ENCODE data around the gene ANKRD65. TPM values are rescaled to one million over a fixed set of nuclear protein-coding genes. Genes with fewer than 3 reads are reported as not detected.
"Not testable (repeated sequence)": the region's sequence is repeated elsewhere in the genome, so short reads cannot be mapped to it uniquely, and the experiment has no call there.

The ANKRD65 gene
- total RNA-seq, 2 donors from 2014 or later: not detected

DNA sequence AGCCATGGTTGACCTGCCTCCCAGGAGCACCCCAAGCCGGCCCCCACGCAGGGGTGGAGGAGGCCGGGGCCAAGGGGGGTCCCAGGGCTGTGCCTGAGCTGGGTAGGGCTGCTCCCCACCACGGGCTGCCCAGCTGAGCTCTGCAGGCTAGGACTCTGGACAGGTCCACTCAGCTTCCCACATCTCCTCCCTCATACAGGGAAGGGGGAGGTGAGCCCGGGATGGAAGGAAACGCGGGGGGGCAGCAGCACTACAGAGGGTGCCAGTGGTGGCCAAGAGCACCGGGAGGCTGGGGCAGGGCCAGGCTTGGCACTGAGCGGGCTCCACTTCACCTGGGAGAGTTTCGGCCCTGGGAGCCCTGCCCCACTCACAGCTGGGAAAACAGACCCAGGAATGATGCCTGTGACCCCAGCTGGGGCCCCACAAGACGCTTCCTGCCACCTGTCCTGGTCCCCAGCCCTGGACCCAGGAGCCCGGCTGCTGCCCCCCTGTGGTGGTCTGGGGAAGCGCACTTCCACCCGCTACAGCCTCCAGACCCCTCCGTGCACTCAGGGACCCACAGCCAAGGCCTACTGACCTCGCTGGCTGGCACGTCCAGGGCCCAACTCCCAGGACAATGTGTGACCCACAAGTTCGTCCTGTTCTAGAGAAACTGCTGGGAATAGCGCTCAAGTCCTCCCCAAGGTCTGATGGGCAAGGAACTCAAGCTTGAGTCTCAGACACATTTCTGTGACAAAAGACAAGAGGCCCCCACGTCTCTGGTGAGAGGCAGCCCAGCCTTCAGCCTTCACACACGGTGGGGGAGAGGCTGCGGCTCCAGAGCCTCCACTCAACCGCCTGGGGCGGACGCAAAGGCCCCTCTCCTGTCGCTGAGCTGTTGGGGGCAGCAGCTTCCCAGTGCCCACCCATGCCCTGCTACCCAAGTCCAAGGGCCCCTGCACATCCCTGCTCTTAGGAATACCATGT is 49.0 kb downstream of the ANKRD65 start:
- Mint-ChIP-seq H3K27ac (no peak overlapping the region), H3K27me3 (no peaks in the 10 kb centered on the region), H3K4me3 (peak overlapping the region; percentile 27), H3K36me3 (ENCODE audit: low read depth) (peaks cover 26% of the 10 kb centered on the region), H3K9me3 (no peaks in the 10 kb centered on the region), H3K4me1 (no peaks in the 10 kb centered on the region)
- ATAC-seq (replicated peaks): peak; percentile 52

GRCh38 chr1:1371364-1371745 is 49.7 kb downstream of the ANKRD65 start:
- Mint-ChIP-seq H3K27ac (no peak overlapping the region), H3K9me3 (no peaks in the 10 kb centered on the region), H3K4me3 (peak overlapping the region; percentile 11), H3K36me3 (ENCODE audit: low read depth) (peaks cover 26% of the 10 kb centered on the region), H3K4me1 (no peaks in the 10 kb centered on the region), H3K27me3 (no peaks in the 10 kb centered on the region)
- peak; percentile 8 for ATAC-seq (replicated peaks)

GRCh38 chr1:1370771-1371300 is 50.2 kb downstream of the ANKRD65 start:
- Mint-ChIP-seq H3K4me3 (peak overlapping the region; percentile 11), H3K36me3 (ENCODE audit: low read depth) (peaks cover 26% of the 10 kb centered on the region), H3K4me1 (no peaks in the 10 kb centered on the region), H3K27ac (no peak overlapping the region), H3K9me3 (no peaks in the 10 kb centered on the region), H3K27me3 (no peaks in the 10 kb centered on the region)
- ATAC-seq (replicated peaks): no peak

DNA sequence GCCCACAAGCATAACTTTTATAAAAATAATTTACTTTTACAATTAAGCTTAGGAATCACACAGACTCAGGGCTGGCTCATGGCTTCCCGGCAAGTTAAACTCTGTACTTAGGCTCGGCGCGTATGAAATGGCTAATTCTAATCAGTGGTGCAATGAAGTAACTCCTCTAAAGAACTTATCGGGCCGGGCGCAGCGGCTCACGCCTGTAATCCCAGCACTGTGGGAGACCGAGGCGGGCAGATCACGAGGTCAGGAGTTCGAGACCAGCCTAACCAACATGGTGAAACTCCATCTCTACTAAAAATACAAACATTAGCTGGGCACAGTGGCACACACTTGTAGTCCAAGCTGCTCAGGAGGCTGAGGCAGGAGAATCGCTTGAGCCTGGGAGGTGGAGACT is 51.0 kb downstream of the ANKRD65 start:
- H3K9me3 Mint-ChIP-seq; ATAC-seq (replicated peaks); H3K4me3 Mint-ChIP-seq; H3K27me3 Mint-ChIP-seq; H3K27ac Mint-ChIP-seq; H3K4me1 Mint-ChIP-seq: not testable (repeated sequence)
- H3K36me3 Mint-ChIP-seq (ENCODE audit: low read depth): peaks cover 21% of the 10 kb centered on the region

Other genes starting within 250 kb of the ANKRD65 start
- under 1 TPM in 1 of 2 donors, not detected in 1; 0.11 TPM for gene TTLL10, start 247.4 kb downstream of the ANKRD65 start, total RNA-seq
- 100 to 1,000 TPM; 105 to 796 TPM for gene TNFRSF18, start 214.7 kb downstream of the ANKRD65 start, total RNA-seq
- gene TNFRSF4, start 207.1 kb downstream of the ANKRD65 start, total RNA-seq: 1,000 to 10,000 TPM in 1 of 2 donors, 100 to 1,000 TPM in 1; 384 to 1,007 TPM
- 100 to 1,000 TPM; 169 to 773 TPM for gene SDF4, start 189.3 kb downstream of the ANKRD65 start, total RNA-seq
- gene B3GALT6, start 189.0 kb downstream of the ANKRD65 start, total RNA-seq: 10 to 100 TPM; 10.9 to 16.7 TPM
- gene C1QTNF12, start 174.6 kb downstream of the ANKRD65 start, total RNA-seq: 1 to 10 TPM; 1.8 to 7.5 TPM
- 10 to 100 TPM; 68.7 to 78.0 TPM for gene UBE2J2, start 147.4 kb downstream of the ANKRD65 start, total RNA-seq
- 1 to 10 TPM; 4.7 to 9.8 TPM for gene SCNN1D, start 140.8 kb downstream of the ANKRD65 start, total RNA-seq
- gene ACAP3, start 113.3 kb downstream of the ANKRD65 start, total RNA-seq: 10 to 100 TPM; 41.4 to 43.3 TPM
- 10 to 100 TPM; 15.9 to 24.0 TPM for gene PUSL1, start 112.7 kb downstream of the ANKRD65 start, total RNA-seq
- 100 to 1,000 TPM; 122 to 125 TPM for gene INTS11, start 96.6 kb downstream of the ANKRD65 start, total RNA-seq
- gene CPTP, start 96.5 kb downstream of the ANKRD65 start, total RNA-seq: 10 to 100 TPM; 16.8 to 22.3 TPM
- 1 to 10 TPM in 1 of 2 donors, under 1 TPM in 1; 0.71 to 1.1 TPM for gene TAS1R3, start 90.0 kb downstream of the ANKRD65 start, total RNA-seq
- 10 to 100 TPM; 46.2 to 48.0 TPM for gene DVL1, start 71.9 kb downstream of the ANKRD65 start, total RNA-seq
- gene MXRA8, start 62.7 kb downstream of the ANKRD65 start, total RNA-seq: under 1 TPM in 1 of 2 donors, not detected in 1; 0.56 TPM
- gene AURKAIP1, start 46.1 kb downstream of the ANKRD65 start, total RNA-seq: 100 to 1,000 TPM in 1 of 2 donors, 10 to 100 TPM in 1; 93.3 to 163 TPM
- 100 to 1,000 TPM; 103 to 107 TPM for gene CCNL2, start 21.9 kb downstream of the ANKRD65 start, total RNA-seq
- 100 to 1,000 TPM in 1 of 2 donors, 10 to 100 TPM in 1; 57.7 to 147 TPM for gene MRPL20, start 14.0 kb downstream of the ANKRD65 start, total RNA-seq
- 1 to 10 TPM in 1 of 2 donors, under 1 TPM in 1; 0.84 to 6.2 TPM for gene VWA1, start 14.4 kb upstream of the ANKRD65 start, total RNA-seq
- gene ATAD3C, start 28.4 kb upstream of the ANKRD65 start, total RNA-seq: 1 to 10 TPM; 1.4 to 2.1 TPM
- 10 to 100 TPM; 24.6 to 55.5 TPM for gene ATAD3B, start 50.5 kb upstream of the ANKRD65 start, total RNA-seq
- gene ATAD3A, start 90.9 kb upstream of the ANKRD65 start, total RNA-seq: 10 to 100 TPM; 24.2 to 56.8 TPM
- 1 to 10 TPM; 2.1 to 2.3 TPM for gene TMEM240, start 119.3 kb upstream of the ANKRD65 start, total RNA-seq
- 100 to 1,000 TPM in 1 of 2 donors, 10 to 100 TPM in 1; 75.6 to 133 TPM for gene SSU72, start 153.6 kb upstream of the ANKRD65 start, total RNA-seq
- 1 to 10 TPM; 1.1 to 1.4 TPM for gene FNDC10, start 178.9 kb upstream of the ANKRD65 start, total RNA-seq
- 10 to 100 TPM; 42.7 to 83.5 TPM for gene MIB2, start 194.2 kb upstream of the ANKRD65 start, total RNA-seq
- 1 to 10 TPM; 1.8 to 6.5 TPM for gene MMP23B, start 210.9 kb upstream of the ANKRD65 start, total RNA-seq
- gene CDK11B, start 237.7 kb upstream of the ANKRD65 start, total RNA-seq: 10 to 100 TPM; 19.1 to 34.4 TPM